Lower leg skin (tissue), 4 donors: ENCODE results near the gene TLNRD1. TPM values are rescaled to one million over a fixed set of nuclear protein-coding genes. Genes with fewer than 3 reads are reported as not detected.

Source experiments
- DNase-seq, 2 donors: peaks; one replicate each; pipeline ENCODE4 v3.0.0-alpha.2; 2019; ENCODE audit warnings: low spot score in 2 of 2
- H3K4me3 ChIP-seq: fragments of 200-600 bp; sonication (generic); 2 replicates; pipeline ENCODE4 v1.5.1; 2017; ENCODE audit warnings: mild to moderate bottlenecking, low read depth; ENCODE audit not compliant: poor library complexity, severe bottlenecking
- CTCF ChIP-seq, 3 donors: fragments of 450-650 bp; IDR thresholded peaks; one replicate each; pipeline ENCODE4 v1.5.1; 2016; ENCODE audit warnings: antibody characterized with exemption in 3 of 3, mild to moderate bottlenecking in 3 of 3, moderate library complexity in 2 of 3
- POLR2A ChIP-seq, 2 donors: fragments of 450-650 bp; IDR thresholded peaks; one replicate each; pipeline ENCODE4 v1.6.1; 2016 to 2017; ENCODE audit warnings: antibody characterized with exemption in 2 of 2, mild to moderate bottlenecking in 1 of 2, moderate library complexity in 1 of 2
- WGBS, 2 donors: methylation state at CpG; one replicate each; pipeline ENCODE4 v1.1.5; 2018; 5-methylcytosine and 5-hydroxymethylcytosine counted together
- intact Hi-C: fragments of 100-400 bp; cut with DNase I; formaldehyde crosslinking; loops from one replicate; pipeline ENCODE4 v1.15.0; 2023; ENCODE audit warnings: low total_unique reads
- total RNA-seq, 4 donors: library from RNA; depleted of rRNA; stranded (reverse); fragments of >200 nt; gene quantifications; one replicate each; pipeline ENCODE4 v1.1.0, GENCODE V29; 2016

TLNRD1 gene
- total RNA-seq, 4 donors from 2014 or later, result 7.3 to 15.0 (median 12.1) TPM

- intact Hi-C loops, result no loop called here
- no peak for DNase-seq
- WGBS, 2 donors, result 88 to 90% methylated on average over 2 of the region's 2 CpGs
- TF ChIP-seq CTCF (IDR thresholded peaks at IDR 0.05) (no peak), POLR2A (IDR thresholded peaks at IDR 0.05) (no peak)
- H3K4me3 ChIP-seq, result no peak overlapping the region
Observed at GRCh38 chr15:81012588-81012987, 11.9 kb downstream of the TLNRD1 start.

GRCh38 chr15:81013396-81013929, 12.7 kb downstream of the TLNRD1 start:
- intact Hi-C loops, result no loop called here
- DNase-seq, result no peak
- 84 to 91% methylated on average over 4 of the region's 4 CpGs for WGBS, 2 donors
- H3K4me3 ChIP-seq, result no peak overlapping the region
- TF ChIP-seq CTCF (IDR thresholded peaks at IDR 0.05), result no peak
- TF ChIP-seq POLR2A (IDR thresholded peaks at IDR 0.05), result no peak

- no peak overlapping the region for H3K4me3 ChIP-seq
- 78 to 83% methylated on average over 9 of the region's 9 CpGs for WGBS, 2 donors
- intact Hi-C loops, result no loop called here
- no peak for DNase-seq
- TF ChIP-seq POLR2A (IDR thresholded peaks at IDR 0.05) (no peak), CTCF (IDR thresholded peaks at IDR 0.05) (no peak)
Observed at GRCh38 chr15:81014446-81015093, 13.8 kb downstream of the TLNRD1 start.

GRCh38 chr15:81015621-81016488, 15.1 kb downstream of the TLNRD1 start:
- 50 to 51% methylated on average over 8 of the region's 8 CpGs for WGBS, 2 donors
- TF ChIP-seq CTCF (IDR thresholded peaks at IDR 0.05) (no peak), POLR2A (IDR thresholded peaks at IDR 0.05) (no peak)
- no peak overlapping the region for H3K4me3 ChIP-seq
- no peak for DNase-seq
- intact Hi-C loops, result no loop called here

- no peak for DNase-seq
- no peak for TF ChIP-seq CTCF (IDR thresholded peaks at IDR 0.05)
- TF ChIP-seq POLR2A (IDR thresholded peaks at IDR 0.05), result no peak
- WGBS, 2 donors, result 30 to 33% methylated on average over 1 of the region's 1 CpG
- no peak overlapping the region for H3K4me3 ChIP-seq
- intact Hi-C loops, result no loop called here
Observed at GRCh38 chr15:81016489-81017068, 15.9 kb downstream of the TLNRD1 start.
